ENCODE results near the gene DEGS2.

The DEGS2 gene

GRCh38 chr14:100138082-100138787 lies 21.2 kb downstream of the DEGS2 start:
- H3K4me1 ChIP-seq (ENCODE audit: insufficient read depth, low read length), result no peaks in the 10 kb centered on the region; the same call in 1 of the 2 replicates
- H3K36me3 ChIP-seq (ENCODE audit: insufficient read depth, low read length), result no peaks in the 10 kb centered on the region; the same call in 1 of the 2 replicates
- no peaks in the 10 kb centered on the region for H3K9me3 ChIP-seq (ENCODE audit: control insufficient read depth, insufficient read depth, low read length)
- no peak overlapping the region for H3K9ac ChIP-seq (ENCODE audit: low read depth, low read length)

- Histone ChIP-seq H3K36me3 (ENCODE audit: insufficient read depth, low read length) (no peaks in the 10 kb centered on the region; the same call in 1 of the 2 replicates), H3K9me3 (ENCODE audit: control insufficient read depth, insufficient read depth, low read length) (no peaks in the 10 kb centered on the region), H3K9ac (ENCODE audit: low read depth, low read length) (no peak overlapping the region), H3K4me1 (ENCODE audit: insufficient read depth, low read length) (no peaks in the 10 kb centered on the region; the same call in 1 of the 2 replicates)
Measured at GRCh38 chr14:100137173-100137572, 22.3 kb downstream of the DEGS2 start.

- no peaks in the 10 kb centered on the region; the same call in 1 of the 2 replicates for H3K36me3 ChIP-seq (ENCODE audit: insufficient read depth, low read length)
- no peak overlapping the region for H3K9ac ChIP-seq (ENCODE audit: low read depth, low read length)
- H3K9me3 ChIP-seq (ENCODE audit: control insufficient read depth, insufficient read depth, low read length), result no peaks in the 10 kb centered on the region
- H3K4me1 ChIP-seq (ENCODE audit: insufficient read depth, low read length), result no peaks in the 10 kb centered on the region; the same call in 1 of the 2 replicates
Measured at GRCh38 chr14:100135784-100136183, 23.7 kb downstream of the DEGS2 start.

- Histone ChIP-seq H3K9ac (ENCODE audit: low read depth, low read length) (no peak overlapping the region), H3K36me3 (ENCODE audit: insufficient read depth, low read length) (no peaks in the 10 kb centered on the region; the same call in 1 of the 2 replicates), H3K4me1 (ENCODE audit: insufficient read depth, low read length) (no peaks in the 10 kb centered on the region), H3K9me3 (ENCODE audit: control insufficient read depth, insufficient read depth, low read length) (no peaks in the 10 kb centered on the region)
Measured at GRCh38 chr14:100135073-100135472, 24.4 kb downstream of the DEGS2 start.

GRCh38 chr14:100134586-100134985 lies 24.9 kb downstream of the DEGS2 start:
- no peaks in the 10 kb centered on the region for H3K4me1 ChIP-seq (ENCODE audit: insufficient read depth, low read length)
- no peaks in the 10 kb centered on the region; the same call in 1 of the 2 replicates for H3K36me3 ChIP-seq (ENCODE audit: insufficient read depth, low read length)
- no peaks in the 10 kb centered on the region for H3K9me3 ChIP-seq (ENCODE audit: control insufficient read depth, insufficient read depth, low read length)
- H3K9ac ChIP-seq (ENCODE audit: low read depth, low read length), result no peak overlapping the region

- peaks cover 3% of the 10 kb centered on the region; the same call in 1 of the 2 replicates for H3K36me3 ChIP-seq (ENCODE audit: insufficient read depth, low read length)
- H3K9ac ChIP-seq (ENCODE audit: low read depth, low read length), result no peak overlapping the region
- no peaks in the 10 kb centered on the region for H3K9me3 ChIP-seq (ENCODE audit: control insufficient read depth, insufficient read depth, low read length)
- no peaks in the 10 kb centered on the region for H3K4me1 ChIP-seq (ENCODE audit: insufficient read depth, low read length)
Measured at GRCh38 chr14:100132903-100133510, 26.4 kb downstream of the DEGS2 start.

GRCh38 chr14:100132161-100132902 lies 27.1 kb downstream of the DEGS2 start:
- Histone ChIP-seq H3K4me1 (ENCODE audit: insufficient read depth, low read length) (no peaks in the 10 kb centered on the region), H3K36me3 (ENCODE audit: insufficient read depth, low read length) (peaks cover 3% of the 10 kb centered on the region; the same call in 1 of the 2 replicates), H3K9ac (ENCODE audit: low read depth, low read length) (no peak overlapping the region), H3K9me3 (ENCODE audit: control insufficient read depth, insufficient read depth, low read length) (no peaks in the 10 kb centered on the region)

- H3K36me3 ChIP-seq (ENCODE audit: insufficient read depth, low read length), result peaks cover 3% of the 10 kb centered on the region; the same call in 1 of the 2 replicates
- H3K4me1 ChIP-seq (ENCODE audit: insufficient read depth, low read length), result no peaks in the 10 kb centered on the region
- H3K9me3 ChIP-seq (ENCODE audit: control insufficient read depth, insufficient read depth, low read length), result no peaks in the 10 kb centered on the region
- H3K9ac ChIP-seq (ENCODE audit: low read depth, low read length), result no peak overlapping the region
Measured at GRCh38 chr14:100131181-100131580, 28.3 kb downstream of the DEGS2 start.

GRCh38 chr14:100130521-100130920 lies 28.9 kb downstream of the DEGS2 start:
- H3K4me1 ChIP-seq (ENCODE audit: insufficient read depth, low read length), result no peaks in the 10 kb centered on the region
- no peaks in the 10 kb centered on the region for H3K9me3 ChIP-seq (ENCODE audit: control insufficient read depth, insufficient read depth, low read length)
- peaks cover 3% of the 10 kb centered on the region; the same call in 1 of the 2 replicates for H3K36me3 ChIP-seq (ENCODE audit: insufficient read depth, low read length)
- H3K9ac ChIP-seq (ENCODE audit: low read depth, low read length), result no peak overlapping the region

- Histone ChIP-seq H3K9me3 (ENCODE audit: control insufficient read depth, insufficient read depth, low read length) (no peaks in the 10 kb centered on the region), H3K9ac (ENCODE audit: low read depth, low read length) (no peak overlapping the region), H3K4me1 (ENCODE audit: insufficient read depth, low read length) (no peaks in the 10 kb centered on the region), H3K36me3 (ENCODE audit: insufficient read depth, low read length) (peaks cover 3% of the 10 kb centered on the region; the same call in 1 of the 2 replicates)
Measured at GRCh38 chr14:100129161-100129589, 30.3 kb downstream of the DEGS2 start.

- Histone ChIP-seq H3K4me1 (ENCODE audit: insufficient read depth, low read length) (no peaks in the 10 kb centered on the region), H3K36me3 (ENCODE audit: insufficient read depth, low read length) (peaks cover 3% of the 10 kb centered on the region; the same call in 1 of the 2 replicates), H3K9me3 (ENCODE audit: control insufficient read depth, insufficient read depth, low read length) (no peaks in the 10 kb centered on the region), H3K9ac (ENCODE audit: low read depth, low read length) (no peak overlapping the region)
Measured at GRCh38 chr14:100128688-100129087, 30.8 kb downstream of the DEGS2 start.

GRCh38 chr14:100127853-100128455 lies 31.5 kb downstream of the DEGS2 start:
- Histone ChIP-seq H3K9ac (ENCODE audit: low read depth, low read length) (no peak overlapping the region), H3K9me3 (ENCODE audit: control insufficient read depth, insufficient read depth, low read length) (no peaks in the 10 kb centered on the region), H3K36me3 (ENCODE audit: insufficient read depth, low read length) (peaks cover 3% of the 10 kb centered on the region; the same call in 1 of the 2 replicates), H3K4me1 (ENCODE audit: insufficient read depth, low read length) (no peaks in the 10 kb centered on the region)

- no peaks in the 10 kb centered on the region for H3K4me1 ChIP-seq (ENCODE audit: insufficient read depth, low read length)
- H3K36me3 ChIP-seq (ENCODE audit: insufficient read depth, low read length), result peaks cover 3% of the 10 kb centered on the region; the same call in 1 of the 2 replicates
- no peaks in the 10 kb centered on the region for H3K9me3 ChIP-seq (ENCODE audit: control insufficient read depth, insufficient read depth, low read length)
- H3K9ac ChIP-seq (ENCODE audit: low read depth, low read length), result no peak overlapping the region
Measured at GRCh38 chr14:100126401-100126800, 33.0 kb downstream of the DEGS2 start.

- Histone ChIP-seq H3K9me3 (ENCODE audit: control insufficient read depth, insufficient read depth, low read length) (no peaks in the 10 kb centered on the region), H3K9ac (ENCODE audit: low read depth, low read length) (no peak overlapping the region), H3K4me1 (ENCODE audit: insufficient read depth, low read length) (no peaks in the 10 kb centered on the region), H3K36me3 (ENCODE audit: insufficient read depth, low read length) (peaks cover 3% of the 10 kb centered on the region; the same call in 1 of the 2 replicates)
Measured at GRCh38 chr14:100124551-100125088, 34.8 kb downstream of the DEGS2 start.
